HG03469 (cell line): ENCODE results near the gene DHPS.
A peak's percentile ranks its signal among the peaks of the same experiment; 100 is the strongest.
"Not testable (repeated sequence)": the region's sequence is repeated elsewhere in the genome, so short reads cannot be mapped to it uniquely, and the experiment has no call there.

Experiments used
- ATAC-seq: cut with Tn5 transposase; IDR thresholded peaks from one replicate; pipeline ENCODE4 v1.9.1; 2021; ENCODE audit warnings: mild to moderate bottlenecking, moderate library complexity, moderate number of reproducible peaks; ENCODE audit not compliant: unreplicated experiment

The DHPS gene

DNA sequence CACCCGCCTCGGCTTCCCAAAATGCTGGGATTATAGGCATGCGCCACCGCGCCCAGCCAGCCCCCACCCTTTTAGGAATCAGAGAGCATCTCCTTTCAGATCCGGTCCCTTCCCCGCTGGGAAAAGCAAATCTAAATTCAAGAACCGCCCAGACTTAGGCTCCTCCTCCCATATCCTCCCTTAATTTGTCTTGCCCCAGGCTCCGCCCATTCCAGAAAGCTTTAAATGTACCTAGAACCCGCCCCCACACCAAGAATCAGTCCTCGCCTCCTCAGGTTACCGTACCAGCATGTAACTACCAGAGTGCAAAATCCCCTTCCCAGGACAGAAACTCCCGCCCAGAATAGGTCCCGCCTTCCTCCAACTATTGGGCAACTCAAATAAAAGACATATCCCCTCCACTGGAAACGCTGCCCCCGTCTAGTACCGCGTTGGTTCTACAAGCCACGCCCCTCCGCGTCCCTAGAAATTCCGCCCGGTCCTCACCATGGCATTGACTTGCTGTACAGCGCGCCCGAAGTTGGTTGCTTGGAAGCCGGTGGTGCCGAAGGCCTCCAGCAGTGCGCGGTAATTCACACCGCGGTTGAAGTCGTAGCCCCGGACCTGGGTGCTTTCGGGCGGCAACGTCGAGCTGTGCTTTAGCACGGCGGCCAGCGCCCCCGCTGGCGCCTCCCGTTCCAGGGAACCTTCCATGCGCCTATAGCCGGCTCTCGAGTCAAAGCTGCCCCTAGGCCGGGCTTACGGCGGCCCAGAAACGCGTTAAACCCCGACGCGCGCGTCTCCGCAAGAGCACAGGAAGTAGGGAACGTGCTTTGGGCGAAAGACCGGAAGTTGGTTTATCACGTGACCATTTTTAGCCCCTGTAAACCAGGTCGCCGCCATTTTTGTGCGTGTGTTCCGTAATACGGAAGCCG is at the start of gene DHPS:
TSS of gene DHPS (minus strand) at position 807 of the 914 bp plus-strand sequence. CDS start at position 693, 114 bp downstream.
- peak; percentile 45 for ATAC-seq

DNA sequence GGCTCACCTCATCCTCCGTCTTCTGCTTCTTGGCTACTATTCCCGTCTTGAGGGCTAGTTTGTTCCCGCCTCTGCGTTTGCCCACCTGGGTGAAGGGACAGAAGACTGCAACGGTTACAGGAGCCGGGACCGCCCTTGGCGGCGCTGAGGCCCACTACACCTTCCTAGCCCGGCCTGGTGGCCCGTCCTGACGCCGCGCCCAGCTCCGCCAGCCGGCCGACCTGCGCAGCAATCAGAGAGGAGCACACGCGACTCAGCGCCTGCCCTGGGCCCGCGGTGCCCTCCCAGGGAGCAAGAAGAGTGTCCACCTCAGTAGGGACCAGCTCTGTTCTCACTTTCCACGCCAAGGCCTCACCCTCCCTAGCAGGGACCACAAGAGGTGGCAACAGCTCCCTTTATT is 49.7 kb upstream of the DHPS start:
- no peak for ATAC-seq

DNA sequence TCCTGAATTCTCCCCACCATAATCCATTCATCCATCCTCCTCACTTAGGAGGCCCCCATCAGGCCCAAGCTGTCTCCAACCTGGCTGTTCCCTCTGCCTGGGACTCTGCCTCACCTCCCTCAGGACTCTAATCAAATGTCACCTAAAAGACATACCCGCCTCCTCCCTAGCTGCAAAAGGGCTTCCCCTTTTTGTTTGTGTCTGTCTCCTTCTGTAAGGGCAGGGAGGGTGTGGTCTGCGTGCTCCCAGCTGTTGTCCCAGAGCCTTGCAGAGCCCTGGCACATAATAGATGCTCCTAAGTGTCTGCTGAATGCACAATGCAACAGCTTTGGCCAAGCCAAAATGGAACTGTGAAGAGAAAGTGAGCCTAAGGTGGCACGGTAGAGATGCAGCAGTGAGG is 48.4 kb upstream of the DHPS start:
- ATAC-seq = no peak

DNA sequence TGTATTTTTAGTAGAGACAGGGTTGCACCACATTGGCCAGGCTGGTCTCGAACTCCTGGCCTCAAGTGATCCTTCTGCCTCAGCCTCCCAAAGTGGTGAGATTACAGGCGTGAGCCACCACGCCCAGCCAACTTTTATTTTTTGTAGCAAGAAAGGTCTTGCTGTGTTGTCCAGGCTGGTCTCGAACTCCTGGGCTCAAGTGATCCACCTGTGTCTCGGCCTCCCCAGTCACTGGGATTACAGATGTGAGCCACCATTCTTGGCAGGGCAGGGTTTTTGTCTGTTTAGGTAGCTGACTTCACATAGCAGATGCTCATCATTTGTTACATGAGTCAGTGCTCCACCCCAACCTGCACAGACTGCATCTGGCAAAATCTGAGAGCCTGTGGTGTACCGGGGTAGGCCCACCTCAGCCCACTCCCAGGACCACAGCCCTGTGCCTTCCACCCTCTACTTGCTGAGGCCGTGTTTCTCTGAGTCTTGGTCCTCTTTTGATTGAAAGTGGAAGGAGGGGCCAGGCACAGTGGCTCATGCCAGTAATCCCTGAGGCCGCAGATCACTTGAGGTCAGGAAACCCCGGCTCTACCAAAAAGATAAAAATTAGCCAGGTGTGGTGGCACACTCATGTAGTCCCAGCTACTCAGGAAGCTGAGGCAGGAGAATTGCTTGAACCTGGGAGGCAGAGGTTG is 46.2 kb upstream of the DHPS start:
- ATAC-seq = no peak

DNA sequence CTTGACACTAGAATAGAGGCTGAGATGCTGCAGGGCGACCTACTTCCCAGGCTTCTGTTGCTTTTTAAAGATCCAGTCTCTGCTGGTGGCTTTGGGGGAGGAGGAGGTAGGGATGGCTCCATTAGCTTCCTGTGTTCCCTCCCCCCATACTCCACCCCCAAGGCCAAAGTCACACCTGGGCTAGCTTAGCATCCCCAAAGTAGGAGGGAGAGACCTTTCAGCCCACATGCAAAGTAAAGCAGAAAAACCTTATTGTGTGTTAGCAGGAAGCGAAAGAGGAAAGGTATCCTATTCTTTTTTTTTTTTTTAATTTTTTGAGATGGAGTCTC is 45.3 kb upstream of the DHPS start:
- ATAC-seq = no peak

DNA sequence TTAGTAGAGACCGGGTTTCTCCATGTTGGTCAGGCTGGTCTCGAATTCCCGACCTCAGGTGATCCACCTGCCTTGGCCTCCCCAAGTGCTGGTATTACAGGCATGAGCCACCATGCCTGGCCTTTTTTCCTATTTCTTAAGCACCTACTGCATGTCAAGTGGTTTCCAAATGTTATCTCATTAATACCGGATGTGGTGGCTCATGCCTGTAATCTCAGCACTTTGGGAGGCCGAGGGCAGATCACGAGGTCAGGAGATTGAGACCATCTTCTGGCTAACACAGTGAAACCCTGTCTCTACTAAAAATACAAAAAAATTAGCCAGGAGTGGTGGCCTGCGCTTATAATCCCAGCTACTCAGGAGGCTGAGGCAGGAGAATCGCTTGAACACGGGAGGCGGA is 43.9 kb upstream of the DHPS start:
- not testable (repeated sequence) for ATAC-seq

DNA sequence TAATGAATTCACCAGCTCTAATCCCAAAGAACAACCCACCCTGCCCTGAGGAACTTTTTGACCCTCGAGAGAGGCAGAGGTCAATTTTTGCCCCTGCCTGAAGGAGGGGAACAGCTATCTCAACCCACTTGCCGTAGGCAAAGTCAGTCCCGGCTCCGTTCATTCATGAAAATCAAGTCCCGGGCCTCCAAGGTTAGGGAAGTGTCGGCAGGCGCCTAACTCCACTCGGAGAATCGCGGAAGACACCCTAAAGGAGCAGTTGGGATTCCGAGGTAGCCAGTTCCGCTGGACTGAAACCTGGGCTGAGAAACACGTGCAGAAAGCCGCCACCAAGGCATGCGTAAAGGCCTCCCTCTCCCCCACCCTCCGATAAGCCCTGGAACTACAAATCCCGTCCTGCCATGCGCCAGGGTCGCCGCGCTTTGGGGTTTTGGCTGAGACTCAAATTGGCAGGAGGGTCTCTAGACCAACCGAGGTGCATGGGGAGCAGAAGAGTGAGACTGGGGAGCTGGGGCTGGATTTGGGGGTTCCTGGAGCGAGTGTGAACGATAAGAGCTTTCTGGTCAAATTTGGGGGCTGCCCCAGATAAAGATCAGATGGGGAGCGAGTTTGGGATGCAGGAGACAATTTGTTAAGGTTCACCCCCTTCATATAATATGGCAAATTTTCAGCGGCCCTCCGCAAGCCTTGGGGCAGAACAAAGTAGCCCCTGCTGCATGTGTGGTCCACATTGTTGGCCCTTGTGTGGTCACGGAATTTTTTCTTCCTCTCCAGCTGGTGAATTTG is 42.2 kb upstream of the DHPS start, which contains the start of gene TNPO2:
TSS of gene TNPO2 (minus strand) at position 292 of the 786 bp plus-strand sequence. CDS start 2,955 bp downstream, outside the sequence.
- no peak for ATAC-seq

DNA sequence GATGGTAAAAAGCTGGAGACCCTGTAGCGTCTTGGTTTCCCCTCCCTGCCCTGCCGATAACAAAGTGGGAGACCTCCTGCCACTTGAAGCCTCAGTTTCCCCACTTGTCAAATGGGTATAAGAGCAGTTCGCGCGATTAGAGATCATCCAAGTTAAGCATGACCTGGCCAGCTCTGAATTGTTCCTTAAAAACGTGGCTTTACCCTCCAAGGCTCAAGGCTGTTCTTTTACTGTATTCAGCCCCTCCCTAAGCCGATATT is 41.6 kb upstream of the DHPS start:
- no peak for ATAC-seq

DNA sequence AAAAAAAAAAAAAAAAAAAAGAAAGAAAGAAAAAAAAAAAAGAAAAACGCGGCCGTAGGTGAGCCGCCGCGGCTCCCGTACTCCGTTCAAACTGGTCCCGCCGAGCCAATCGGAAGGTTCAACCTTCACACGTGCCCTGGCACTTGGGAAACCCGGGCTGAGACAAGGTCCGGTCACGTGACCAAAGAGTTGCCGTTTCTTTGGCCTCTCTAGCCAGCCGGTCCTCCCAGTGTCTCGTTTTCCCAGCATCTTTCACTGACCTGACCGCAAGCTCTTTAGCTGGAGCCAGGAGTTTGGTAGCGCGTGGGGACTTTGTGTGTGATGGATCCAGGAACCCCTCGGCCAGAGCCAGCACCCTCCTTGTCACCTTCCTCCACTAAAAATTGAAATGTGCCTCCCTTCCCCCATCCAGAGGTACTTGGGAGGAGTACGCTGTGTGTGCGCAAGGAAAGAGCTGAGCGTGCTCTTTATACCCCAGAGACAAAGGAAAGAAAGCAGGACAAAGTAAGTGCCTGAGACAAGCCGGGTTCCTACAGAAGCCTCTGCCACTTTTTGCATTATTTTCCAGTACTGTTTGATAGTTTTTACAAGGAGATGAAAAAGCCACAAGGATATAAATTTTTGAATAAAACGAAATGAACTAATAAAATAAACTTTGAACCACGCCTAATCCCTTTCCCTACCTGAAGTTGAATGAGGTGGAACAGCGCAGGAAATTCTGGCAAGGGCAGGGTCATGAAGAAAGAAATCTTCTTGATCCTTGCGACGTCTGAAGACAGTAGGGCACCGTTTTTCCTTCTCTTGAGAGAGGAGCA is 41.1 kb upstream of the DHPS start:
- peak; percentile 55 for ATAC-seq

DNA sequence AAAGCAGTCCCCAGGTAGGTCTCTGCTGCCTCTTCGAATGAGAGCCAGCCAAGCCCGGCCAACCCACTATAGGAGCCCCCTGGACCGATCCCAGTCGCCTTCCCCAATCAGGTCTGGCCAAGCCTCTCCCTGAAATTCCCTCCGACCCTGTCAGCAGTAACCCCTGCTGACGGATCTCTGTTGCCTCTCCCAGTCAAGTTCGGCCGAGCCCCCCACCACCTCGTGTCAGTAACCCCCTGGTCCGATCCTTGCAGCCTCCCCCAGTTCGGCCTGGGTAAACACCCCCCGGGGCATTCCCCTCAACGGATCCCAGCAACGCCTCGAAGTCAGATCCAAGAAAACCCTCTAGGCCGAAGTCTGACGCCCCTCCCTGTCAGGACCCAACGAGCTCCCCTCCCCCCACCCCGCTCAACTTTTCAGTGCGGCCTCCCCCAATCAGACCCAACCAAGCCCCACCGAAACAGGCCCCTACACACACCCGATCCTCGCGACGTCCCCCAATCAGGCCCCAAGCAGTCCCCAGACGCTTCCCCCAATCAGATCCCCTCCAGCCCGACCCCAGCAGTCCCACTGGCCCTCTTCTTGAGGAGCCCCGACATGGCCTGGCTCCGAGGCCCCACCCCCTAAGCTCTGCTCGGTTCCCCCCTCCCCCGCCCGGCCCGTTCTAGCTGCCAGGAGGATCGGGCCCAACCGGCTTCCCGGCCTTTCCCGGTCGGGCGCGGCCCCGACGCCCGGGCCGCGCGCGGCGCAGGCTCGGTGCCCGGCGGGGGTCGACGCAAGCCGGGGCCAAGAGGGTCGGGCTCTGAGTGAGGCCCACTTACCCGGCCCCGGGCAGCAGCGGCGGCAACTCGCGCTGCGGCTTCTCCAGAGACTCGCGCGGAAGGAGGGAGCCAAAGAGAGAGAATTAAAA is 40.2 kb upstream of the DHPS start:
- ATAC-seq = no peak

DNA sequence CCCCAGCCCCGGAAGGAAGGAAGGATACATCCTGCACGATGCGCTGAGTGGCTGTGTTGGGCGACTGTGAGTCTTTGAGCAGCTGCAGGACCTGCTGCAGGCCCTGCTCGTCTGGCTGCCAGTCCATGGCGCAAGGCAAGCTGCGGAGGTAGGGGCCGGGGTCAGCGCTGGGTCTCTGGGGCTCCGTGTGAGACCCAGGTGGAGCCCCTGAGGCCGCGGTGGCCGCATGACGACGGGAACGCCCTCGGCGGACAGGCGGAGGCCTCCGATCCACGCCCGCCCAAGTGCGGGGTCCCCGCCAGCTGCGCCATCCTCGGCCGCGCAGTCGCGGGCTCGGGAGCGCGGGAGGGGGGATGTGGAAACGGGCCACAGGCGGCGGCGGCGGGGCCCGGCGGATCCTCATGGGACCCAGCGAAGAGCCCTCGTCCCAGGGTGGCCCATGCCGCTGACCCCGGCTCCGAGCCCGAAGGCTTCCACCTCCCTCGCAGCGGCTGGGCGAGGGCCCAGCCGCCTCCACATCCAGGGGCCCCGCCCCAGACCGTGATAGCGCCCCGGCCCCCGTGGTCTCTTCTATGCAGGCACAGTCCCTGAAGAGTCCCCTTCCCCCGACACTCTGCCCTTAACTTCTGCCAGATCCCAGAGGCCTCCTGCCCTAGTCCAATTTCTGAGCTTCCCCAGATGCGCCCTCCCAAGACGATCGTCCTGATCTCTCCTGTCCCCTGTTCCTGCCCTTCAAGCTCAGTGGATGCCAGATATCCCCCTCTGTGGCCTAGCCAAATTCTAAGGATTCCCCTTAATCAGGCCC is 39.4 kb upstream of the DHPS start:
- ATAC-seq = no peak

DNA sequence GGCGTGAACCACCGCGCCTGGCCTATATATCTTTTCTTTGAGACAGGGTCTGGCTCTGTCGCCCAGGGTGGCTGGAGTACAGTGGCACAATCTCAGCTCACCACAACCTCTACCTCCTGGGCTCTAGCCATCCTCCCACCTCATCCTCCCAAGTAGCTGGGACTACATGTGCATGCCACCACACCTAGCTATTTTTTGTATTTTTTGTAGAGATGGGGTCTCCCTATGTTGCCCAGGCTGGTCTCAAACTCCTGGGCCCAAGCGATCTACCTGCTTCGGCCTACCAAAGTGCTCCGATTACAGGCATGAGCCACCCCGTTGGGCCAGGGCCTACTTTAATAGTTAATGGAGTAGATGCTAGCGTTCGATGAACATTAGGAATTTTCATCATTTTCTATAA is 38.6 kb upstream of the DHPS start:
- no peak for ATAC-seq

DNA sequence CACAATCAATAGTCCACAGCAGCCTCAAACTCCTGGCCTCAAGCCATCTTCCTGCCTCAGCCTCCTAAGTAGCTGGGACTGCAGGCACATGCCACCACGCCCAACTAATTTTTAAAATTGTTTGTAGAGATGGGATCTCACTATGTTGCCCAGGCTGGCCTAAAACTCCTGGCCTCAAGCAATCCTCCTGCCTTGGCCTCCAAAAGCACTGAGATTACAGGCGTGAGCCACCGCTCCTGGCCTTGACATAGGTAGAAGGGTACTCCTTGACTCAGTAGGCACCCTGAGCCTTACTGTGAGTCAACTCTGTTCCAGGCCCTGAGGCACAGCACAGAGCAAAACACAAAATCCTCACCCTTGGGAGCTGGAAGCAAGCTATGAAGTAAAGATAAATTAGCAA is 34.2 kb upstream of the DHPS start:
- no peak for ATAC-seq

DNA sequence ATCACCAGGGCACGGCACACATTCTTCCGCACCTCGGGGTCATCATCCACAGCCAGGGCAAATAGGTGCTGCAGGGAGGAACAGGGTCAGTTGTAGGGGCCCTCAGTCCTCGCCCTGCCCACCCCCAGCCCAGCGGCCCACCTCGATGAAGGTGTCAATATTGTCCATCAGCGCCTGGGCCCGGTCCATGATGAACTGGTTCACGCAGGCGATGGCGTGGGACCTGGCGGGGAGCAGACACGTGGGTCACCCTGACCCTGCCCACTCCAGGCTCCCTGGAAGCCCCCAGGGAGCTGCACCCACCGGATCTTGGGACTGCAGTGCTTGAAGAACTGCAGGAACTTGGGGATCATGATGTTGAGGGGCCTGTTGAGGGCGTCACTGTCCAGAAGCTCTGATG is 33.4 kb upstream of the DHPS start:
- ATAC-seq = no peak

DNA sequence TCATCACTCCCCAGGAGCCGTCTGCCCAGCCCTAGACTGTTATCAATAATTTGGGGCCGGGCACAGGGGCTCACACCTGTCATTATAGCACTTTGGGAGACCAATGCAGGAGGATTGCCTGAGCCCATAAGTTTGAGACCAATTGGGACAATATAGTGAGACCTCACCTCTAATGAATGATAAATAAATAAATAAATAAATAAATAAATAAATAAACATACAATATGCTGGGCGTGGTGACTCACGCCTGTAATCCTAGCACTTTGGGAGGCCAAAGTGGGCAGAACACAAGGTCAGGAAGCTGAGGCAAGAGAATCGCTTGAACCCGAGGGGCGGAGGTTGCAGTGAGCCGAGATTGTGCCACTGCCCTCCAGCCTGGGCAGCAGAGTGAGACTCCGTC is 31.6 kb upstream of the DHPS start:
- ATAC-seq = not testable (repeated sequence)

DNA sequence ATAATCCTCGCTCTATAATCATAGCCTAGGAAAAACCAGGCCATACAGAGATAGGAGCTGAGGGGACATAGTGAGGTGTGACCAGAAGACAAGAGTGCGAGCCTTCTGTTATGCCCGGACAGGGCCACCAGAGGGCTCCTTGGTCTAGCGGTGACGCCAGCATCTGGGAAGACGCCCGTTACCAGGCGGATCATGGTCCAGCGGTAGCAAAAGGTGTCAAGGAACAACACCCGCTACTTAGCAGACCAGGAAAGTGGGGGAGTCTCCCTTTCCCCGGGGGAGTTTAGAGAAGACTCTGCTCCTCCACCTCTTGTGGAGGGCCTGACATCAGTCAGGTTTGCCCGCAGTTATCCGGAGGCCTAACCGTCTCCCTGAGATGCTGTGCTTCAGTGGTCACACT is 30.4 kb upstream of the DHPS start:
- ATAC-seq = not testable (repeated sequence)

DNA sequence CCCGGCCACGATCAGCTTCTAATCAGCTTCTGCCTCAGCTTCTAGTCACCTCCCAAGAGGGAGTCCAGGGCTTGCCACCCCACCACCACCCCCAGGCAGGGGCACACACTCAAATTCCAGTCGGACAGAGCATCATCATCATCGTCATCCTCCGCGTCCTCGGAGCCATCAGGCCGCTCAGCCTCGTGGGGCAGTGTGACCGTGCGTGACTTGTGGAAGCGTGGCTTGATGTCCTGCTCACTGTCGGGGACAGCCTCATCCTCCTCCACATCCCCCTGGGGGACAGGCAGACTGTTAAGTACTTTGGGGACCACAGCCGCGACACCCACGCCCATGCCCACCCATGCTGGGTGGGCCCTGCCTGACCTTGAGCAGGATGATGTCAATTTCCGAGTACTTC is 29.5 kb upstream of the DHPS start:
- no peak for ATAC-seq

DNA sequence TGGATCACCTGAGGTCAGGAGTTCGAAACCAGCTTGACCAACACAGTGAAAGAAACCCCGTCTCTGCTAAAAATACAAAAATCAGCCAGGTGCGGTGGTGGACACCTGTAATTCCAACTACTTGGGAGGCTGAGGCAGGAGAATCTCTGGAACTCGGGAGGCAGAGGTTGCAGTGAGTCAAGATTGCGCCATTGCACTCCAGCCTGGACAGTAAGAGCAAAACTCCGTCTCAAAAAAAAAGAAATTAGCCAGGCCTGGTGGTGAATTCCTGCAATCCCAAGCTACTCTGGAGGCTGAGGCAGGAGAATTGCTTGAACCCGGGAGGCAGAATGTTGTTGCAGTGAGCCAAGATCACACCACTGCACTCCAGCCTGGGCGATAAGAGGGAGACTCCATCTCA is 27.0 kb upstream of the DHPS start:
- no peak for ATAC-seq

DNA sequence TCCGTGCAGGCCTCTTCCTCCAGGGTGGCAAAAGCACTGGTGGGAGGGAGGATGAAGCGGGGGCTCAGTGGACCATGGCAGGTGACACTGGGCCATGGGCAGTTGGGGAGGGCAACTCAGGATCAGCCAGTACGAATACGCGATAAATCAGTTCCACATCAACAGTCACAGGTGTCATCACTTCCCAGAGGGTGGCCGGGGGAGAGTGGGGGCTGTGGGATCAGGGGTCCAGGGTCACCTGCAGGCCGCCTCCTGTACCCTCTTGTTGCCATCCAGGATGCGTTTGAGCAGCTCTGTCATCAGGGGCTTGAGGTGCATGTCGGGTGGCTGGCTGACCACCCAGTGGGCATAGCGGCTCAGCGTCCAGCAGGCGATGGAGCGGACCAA is 24.6 kb upstream of the DHPS start:
- ATAC-seq = no peak
